Esophagus (tissue), 2 donors: ENCODE data around the gene PAXX. TPM values are rescaled to one million over a fixed set of nuclear protein-coding genes. Genes with fewer than 3 reads are reported as not detected.
"Not testable (repeated sequence)": the region's sequence is repeated elsewhere in the genome, so short reads cannot be mapped to it uniquely, and the experiment has no call there.

Experiments
- H3K27ac ChIP-seq, 2 donors: one replicate each; pipeline ENCODE4 v1.5.1; 2013; ENCODE audit warnings: low read depth in 2 of 2, mild to moderate bottlenecking in 2 of 2, inconsistent platforms in 1 of 2, low read length in 1 of 2, moderate library complexity in 1 of 2
- H3K27me3 ChIP-seq, 2 donors: one replicate each; pipeline ENCODE4 v1.6.1; 2013; ENCODE audit warnings: low read length in 2 of 2, control low read depth in 1 of 2, mild to moderate bottlenecking in 1 of 2; ENCODE audit not compliant: insufficient read depth in 2 of 2, control insufficient read depth in 1 of 2
- H3K36me3 ChIP-seq, 2 donors: one replicate each; pipeline ENCODE4 v1.6.1; 2013; ENCODE audit warnings: low read length in 1 of 2; ENCODE audit not compliant: control insufficient read depth in 2 of 2, insufficient read depth in 2 of 2
- H3K4me1 ChIP-seq, 2 donors: one replicate each; pipeline ENCODE4 v1.6.1; 2013; ENCODE audit warnings: low read length in 1 of 2; ENCODE audit not compliant: control insufficient read depth in 2 of 2, insufficient read depth in 2 of 2
- H3K4me3 ChIP-seq, 2 donors: one replicate each; pipeline ENCODE4 v1.5.1; 2013; ENCODE audit warnings: low read length in 2 of 2, mild to moderate bottlenecking in 2 of 2, low read depth in 1 of 2, moderate library complexity in 1 of 2
- H3K9me3 ChIP-seq, 2 donors: one replicate each; pipeline ENCODE4 v1.6.1; 2013; ENCODE audit warnings: mild to moderate bottlenecking in 2 of 2, low read depth in 1 of 2, low read length in 1 of 2, moderate library complexity in 1 of 2; ENCODE audit not compliant: control insufficient read depth in 2 of 2, insufficient read depth in 1 of 2
- WGBS, 2 donors: extraction: QIAGEN DNeasy Blood & Tissue Kit; methylation state at CpG; one replicate each; pipeline ENCODE4 v1.1.7; 2013; 5-methylcytosine and 5-hydroxymethylcytosine counted together
- polyA plus RNA-seq, 2 donors: library from polyadenylated mRNA; stranded (reverse); fragments of 200-250 nt; gene quantifications; one replicate each; pipeline ENCODE4 v1.2.3, GENCODE V29; 2013
- donor health status: healthy with polysubstance abuse.
- donor health status: Bipolar disorder and iron deficiency.

Gene PAXX
- polyA plus RNA-seq, 2 donors: 49.7 to 119 TPM

DNA sequence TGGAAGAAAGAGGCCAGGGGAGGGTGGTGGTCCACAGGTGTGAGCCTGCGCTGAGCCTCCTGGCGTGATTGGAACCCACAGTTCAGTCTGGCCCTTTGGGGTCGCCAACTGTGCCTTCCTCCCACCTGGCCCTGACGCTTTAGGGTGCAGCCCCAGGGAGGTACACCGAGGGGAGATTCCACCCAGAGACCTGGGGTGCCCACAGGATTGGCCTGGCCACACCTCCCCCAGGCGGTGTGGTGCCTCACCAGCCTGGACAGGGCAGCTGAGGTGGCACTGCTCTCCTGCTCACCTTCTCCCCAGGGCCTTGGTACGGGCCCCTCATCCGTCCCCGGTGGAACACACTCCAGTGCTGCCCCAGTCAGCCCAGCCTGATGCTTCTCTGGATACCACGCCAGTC is 5.1 kb downstream of the PAXX start:
- Histone ChIP-seq H3K27me3 (no peaks in the 10 kb centered on the region), H3K27ac (peak overlapping the region; percentile 73 to 88), H3K4me1 (peaks cover 0 to 35% of the 10 kb centered on the region in 2 donors), H3K9me3 (no peaks in the 10 kb centered on the region), H3K4me3 (no peak overlapping the region), H3K36me3 (peaks cover 0 to 9% of the 10 kb centered on the region in 2 donors)
- 63 to 68% methylated on average over 10 of the region's 10 CpGs for WGBS, 2 donors

- Histone ChIP-seq H3K4me1 (peaks cover 0 to 32% of the 10 kb centered on the region in 2 donors), H3K27ac (peak overlapping the region; percentile 73 to 88), H3K27me3 (no peaks in the 10 kb centered on the region), H3K9me3 (no peaks in the 10 kb centered on the region), H3K36me3 (peaks cover 0 to 9% of the 10 kb centered on the region in 2 donors), H3K4me3 (no peak overlapping the region)
- WGBS, 2 donors: 59 to 62% methylated on average over 18 of the region's 18 CpGs
Measured at GRCh38 chr9:136997830-136998234, 5.6 kb downstream of the PAXX start.

GRCh38 chr9:137000177-137000930 is 8.1 kb downstream of the PAXX start:
- H3K4me1 ChIP-seq: peaks cover 0 to 14% of the 10 kb centered on the region in 2 donors
- no peaks in the 10 kb centered on the region for H3K9me3 ChIP-seq
- H3K27ac ChIP-seq: peak overlapping the region in 1 of 2 donors; percentile 37
- WGBS, 2 donors: 60 to 64% methylated on average over 10 of the region's 10 CpGs
- H3K27me3 ChIP-seq: no peaks in the 10 kb centered on the region
- H3K4me3 ChIP-seq: no peak overlapping the region
- no peaks in the 10 kb centered on the region for H3K36me3 ChIP-seq

DNA sequence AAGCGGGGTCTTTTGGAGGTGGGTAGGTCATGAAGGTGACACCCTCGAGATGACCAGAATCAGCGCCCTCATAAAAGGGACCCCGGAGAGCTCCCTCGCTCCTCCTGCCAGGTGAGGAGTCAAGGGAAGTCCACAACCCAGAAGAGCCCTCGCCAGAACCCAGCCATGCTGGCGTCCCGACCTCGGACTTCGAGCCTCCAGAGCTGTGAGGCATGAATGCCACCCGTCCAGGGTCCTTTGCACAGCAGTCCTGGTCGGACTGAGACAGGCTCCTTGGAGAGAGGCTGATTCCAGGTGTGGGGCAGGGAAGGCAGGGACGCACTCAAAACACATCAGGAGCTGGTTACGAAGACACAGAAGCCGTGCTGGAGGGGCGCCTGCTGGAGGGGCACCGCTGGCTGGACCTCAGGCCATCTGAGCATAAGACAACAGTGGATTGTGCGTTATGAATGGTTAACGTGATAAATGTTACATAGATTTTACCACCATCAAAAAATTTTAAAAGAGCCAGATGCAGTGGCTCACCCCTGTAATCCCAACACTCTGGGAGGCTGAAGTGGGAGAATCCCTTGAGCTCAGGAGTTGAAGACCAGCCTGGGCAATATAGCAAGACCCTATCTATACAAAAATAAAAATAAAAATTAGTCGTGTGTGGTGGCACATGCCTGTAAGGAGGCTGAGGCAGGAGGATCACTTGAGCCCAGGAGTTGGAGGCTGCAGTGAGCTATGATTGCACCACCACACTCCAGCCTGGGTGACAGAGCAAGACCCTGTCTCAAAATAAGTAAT is 9.8 kb downstream of the PAXX start:
- H3K27me3 ChIP-seq: no peaks in the 10 kb centered on the region
- WGBS, 2 donors: 82 to 86% methylated on average over 20 of the region's 20 CpGs
- H3K9me3 ChIP-seq: no peaks in the 10 kb centered on the region
- peaks cover 0 to 8% of the 10 kb centered on the region in 2 donors for H3K4me1 ChIP-seq
- no peak overlapping the region for H3K27ac ChIP-seq
- H3K4me3 ChIP-seq: no peak overlapping the region
- no peaks in the 10 kb centered on the region for H3K36me3 ChIP-seq

GRCh38 chr9:137002646-137003041 is 10.4 kb downstream of the PAXX start:
- 91 to 92% methylated on average over 10 of the region's 10 CpGs for WGBS, 2 donors
- H3K4me3 ChIP-seq: no peak overlapping the region
- H3K9me3 ChIP-seq: no peaks in the 10 kb centered on the region
- no peaks in the 10 kb centered on the region for H3K36me3 ChIP-seq
- no peaks in the 10 kb centered on the region for H3K27me3 ChIP-seq
- H3K27ac ChIP-seq: no peak overlapping the region
- H3K4me1 ChIP-seq: peaks cover 0 to 3% of the 10 kb centered on the region in 2 donors

DNA sequence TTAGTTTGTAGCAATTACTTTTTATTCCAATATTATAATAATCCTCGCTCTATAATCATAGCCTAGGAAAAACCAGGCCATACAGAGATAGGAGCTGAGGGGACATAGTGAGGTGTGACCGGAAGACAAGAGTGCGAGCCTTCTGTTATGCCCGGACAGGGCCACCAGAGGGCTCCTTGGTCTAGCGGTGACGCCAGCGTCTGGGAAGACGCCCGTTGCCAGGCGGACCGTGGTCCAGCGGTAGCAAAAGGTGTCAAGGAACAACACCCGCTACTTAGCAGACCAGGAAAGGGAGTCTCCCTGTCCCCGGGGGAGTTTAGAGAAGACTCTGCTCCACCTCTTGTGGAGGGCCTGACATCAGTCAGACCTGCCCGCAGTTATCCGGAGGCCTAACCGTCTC is 12.1 kb downstream of the PAXX start:
- H3K4me1 ChIP-seq, H3K27ac ChIP-seq, H3K9me3 ChIP-seq, H3K4me3 ChIP-seq, H3K36me3 ChIP-seq, H3K27me3 ChIP-seq: not testable (repeated sequence)
- WGBS, 2 donors: 44 to 68% methylated on average over 9 to 17 of the region's 17 CpGs

DNA sequence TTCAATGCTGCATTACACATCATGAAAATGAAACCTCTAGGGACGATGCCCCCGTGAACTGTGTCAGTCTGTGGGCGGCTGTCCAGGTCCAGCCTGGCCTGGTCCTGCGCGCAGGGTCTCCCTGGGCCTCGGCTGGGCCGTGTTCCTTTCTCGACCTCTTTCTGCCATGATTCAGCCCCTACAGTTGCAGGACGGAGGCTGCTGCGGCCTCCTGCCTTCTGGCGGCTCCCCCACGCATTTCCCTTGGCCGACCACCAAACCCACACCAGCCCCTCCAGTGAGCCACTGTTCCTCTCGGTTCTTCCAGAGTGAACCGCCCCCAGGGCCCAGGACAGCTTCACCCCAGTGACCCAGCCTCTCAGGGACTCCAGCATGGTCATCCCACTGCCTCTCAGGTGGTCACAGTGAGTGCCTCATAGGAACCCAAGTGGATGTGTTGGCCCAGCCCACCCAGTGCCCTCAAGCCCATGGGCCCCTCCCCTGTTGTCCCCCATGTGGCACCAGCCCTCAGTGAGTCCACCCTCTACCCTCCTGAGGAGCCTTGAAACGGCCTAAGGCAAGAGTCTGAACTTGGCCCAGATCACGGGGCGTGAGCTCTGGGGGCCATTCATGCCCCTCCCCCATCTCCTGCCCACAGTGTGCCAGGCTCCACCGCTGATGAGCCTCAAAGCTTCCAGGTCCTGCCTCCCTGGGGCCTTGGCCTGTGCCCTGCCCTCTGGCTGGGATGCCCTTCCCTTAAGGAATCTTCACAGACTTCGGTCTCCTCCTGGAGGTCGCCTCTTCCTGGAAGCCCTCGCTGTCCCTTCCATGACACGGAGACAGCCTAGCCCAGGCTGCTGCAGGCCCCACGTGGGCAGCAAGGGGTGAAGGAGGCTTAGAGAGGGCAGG is 14.1 kb downstream of the PAXX start:
- no peak overlapping the region for H3K4me3 ChIP-seq
- H3K4me1 ChIP-seq: no peaks in the 10 kb centered on the region
- no peak overlapping the region for H3K27ac ChIP-seq
- peaks cover 0 to 7% of the 10 kb centered on the region in 2 donors for H3K36me3 ChIP-seq
- H3K27me3 ChIP-seq: no peaks in the 10 kb centered on the region
- no peaks in the 10 kb centered on the region for H3K9me3 ChIP-seq
- WGBS, 2 donors: 67 to 73% methylated on average over 24 of the region's 24 CpGs

DNA sequence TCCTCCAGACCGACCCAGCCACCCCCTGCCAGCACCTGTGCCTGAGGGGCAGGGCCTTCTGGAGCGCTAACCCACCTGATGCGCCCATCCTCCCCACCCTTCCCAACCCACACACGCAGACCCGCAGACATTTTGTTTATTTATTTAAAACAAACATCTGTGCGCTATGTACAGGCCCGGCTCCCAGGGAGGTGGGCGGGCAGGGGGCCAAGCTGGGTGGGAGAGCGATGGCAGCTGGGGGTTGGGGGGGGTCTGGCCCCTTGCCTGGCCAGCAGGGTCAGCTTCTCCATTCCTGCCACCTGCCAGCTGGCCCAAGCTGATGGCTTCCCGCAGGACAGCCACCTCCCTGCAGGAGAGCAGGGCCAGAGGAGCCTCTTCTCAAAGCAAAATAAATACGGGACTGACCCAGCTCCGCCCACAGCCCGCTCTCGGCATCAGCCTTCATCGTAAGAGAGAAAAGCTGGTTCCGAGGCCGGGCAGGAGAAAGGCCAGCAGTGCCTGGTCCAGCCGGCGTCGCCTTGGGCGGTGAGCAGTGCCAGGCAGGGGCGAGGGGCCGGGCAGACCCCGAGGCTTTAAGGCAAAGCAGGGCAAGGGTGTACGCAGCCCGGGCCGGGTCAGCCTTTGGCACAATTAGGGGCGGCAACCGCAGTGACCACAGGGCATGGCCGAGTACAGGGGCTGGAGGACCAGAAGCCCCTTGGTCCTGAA is 15.0 kb downstream of the PAXX start:
- WGBS, 2 donors: 72% methylated on average over 29 to 30 of the region's 30 CpGs
- Histone ChIP-seq H3K4me1 (no peaks in the 10 kb centered on the region), H3K36me3 (peaks cover 0 to 11% of the 10 kb centered on the region in 2 donors), H3K27ac (no peak overlapping the region), H3K4me3 (no peak overlapping the region), H3K9me3 (no peaks in the 10 kb centered on the region), H3K27me3 (no peaks in the 10 kb centered on the region)

- H3K36me3 ChIP-seq: peaks cover 0 to 13% of the 10 kb centered on the region in 2 donors
- 89 to 90% methylated on average over 12 to 13 of the region's 13 CpGs for WGBS, 2 donors
- no peak overlapping the region for H3K27ac ChIP-seq
- no peaks in the 10 kb centered on the region for H3K27me3 ChIP-seq
- H3K4me1 ChIP-seq: no peaks in the 10 kb centered on the region
- no peaks in the 10 kb centered on the region for H3K9me3 ChIP-seq
- H3K4me3 ChIP-seq: no peak overlapping the region
Measured at GRCh38 chr9:137007816-137008270, 15.6 kb downstream of the PAXX start.
